ENCODE results near the gene TMEM52. TPM values are rescaled to one million over a fixed set of nuclear protein-coding genes. Genes with fewer than 3 reads are reported as not detected.

The TMEM52 gene
- total RNA-seq, 2 donors from 2014 or later, result 3.5 to 9.8 TPM

- no peak overlapping the region for H3K27ac ChIP-seq
- H3K4me1 ChIP-seq, result peaks cover 14% of the 10 kb centered on the region
- H3K36me3 ChIP-seq, result no peaks in the 10 kb centered on the region
- TF ChIP-seq CTCF (IDR thresholded peaks at IDR 0.05), result no peak
- H3K9ac ChIP-seq (ENCODE audit: low read depth in 2 of 2, low read length in 2 of 2), result no peak overlapping the region
- peak; percentile 81 for DNase-seq
- intact Hi-C loops (cut with DNase I), result no loop called here
- H3K9me3 ChIP-seq, result no peaks in the 10 kb centered on the region
- no peak overlapping the region for H3K4me3 ChIP-seq
- H3K27me3 ChIP-seq, result no peaks in the 10 kb centered on the region
Observed at GRCh38 chr1:1873186-1873585, 45.9 kb downstream of the TMEM52 start.

DNA sequence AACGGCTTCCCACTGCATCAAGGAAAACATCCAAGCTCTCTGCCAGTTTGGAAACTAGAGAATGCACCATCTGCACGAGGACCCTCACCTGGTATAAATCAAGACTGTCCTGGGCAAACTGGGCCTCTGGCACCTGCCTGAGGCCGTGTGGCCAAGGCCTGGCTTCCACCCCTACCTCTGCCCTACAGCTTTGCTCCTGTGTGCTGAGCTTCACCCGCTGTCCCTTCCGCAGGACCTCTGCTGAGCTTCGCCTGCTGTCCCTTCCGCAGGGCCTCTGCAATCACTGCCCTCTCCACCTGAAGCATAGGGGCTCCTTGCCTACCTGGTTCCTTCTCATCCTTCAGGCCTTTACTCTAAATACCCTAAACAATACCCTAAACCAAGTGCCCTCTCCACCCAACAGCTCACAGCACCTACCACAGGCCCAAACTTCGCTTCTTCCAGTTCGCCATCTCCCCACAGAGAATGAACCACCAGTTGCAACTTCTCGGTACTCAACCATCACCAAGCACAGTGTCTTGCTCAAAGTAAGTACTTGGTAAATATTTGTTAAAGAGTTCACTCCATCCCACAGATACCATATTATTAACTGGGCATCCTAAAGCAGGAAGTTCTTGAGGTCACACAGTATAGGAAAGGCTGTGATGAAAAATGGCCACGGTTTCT, 46.6 kb downstream of the TMEM52 start:
- intact Hi-C loops (cut with DNase I), result no loop called here
- Histone ChIP-seq H3K4me1 (peaks cover 14% of the 10 kb centered on the region), H3K9me3 (no peaks in the 10 kb centered on the region), H3K4me3 (no peak overlapping the region), H3K27ac (no peak overlapping the region), H3K36me3 (no peaks in the 10 kb centered on the region), H3K27me3 (no peaks in the 10 kb centered on the region), H3K9ac (ENCODE audit: low read depth in 2 of 2, low read length in 2 of 2) (no peak overlapping the region)
- DNase-seq, result no peak
- no peak for TF ChIP-seq CTCF (IDR thresholded peaks at IDR 0.05)

GRCh38 chr1:1869469-1869868, 49.6 kb downstream of the TMEM52 start:
- H3K4me3 ChIP-seq, result no peak overlapping the region
- no peak for DNase-seq
- no peaks in the 10 kb centered on the region for H3K9me3 ChIP-seq
- no peak overlapping the region for H3K9ac ChIP-seq (ENCODE audit: low read depth in 2 of 2, low read length in 2 of 2)
- H3K36me3 ChIP-seq, result no peaks in the 10 kb centered on the region
- no peaks in the 10 kb centered on the region for H3K27me3 ChIP-seq
- intact Hi-C loops (cut with DNase I), result no loop called here
- no peak overlapping the region for H3K27ac ChIP-seq
- H3K4me1 ChIP-seq, result peaks cover 9% of the 10 kb centered on the region
- no peak for TF ChIP-seq CTCF (IDR thresholded peaks at IDR 0.05)

Other genes with a start within 250 kb of the TMEM52 start
- 10 to 100 TPM; 41.5 to 57.8 TPM for gene SLC35E2B, start 226.5 kb downstream of the TMEM52 start, total RNA-seq
- 10 to 100 TPM; 52.2 to 58.5 TPM for gene CDK11A, start 194.9 kb downstream of the TMEM52 start, total RNA-seq
- 100 to 1,000 TPM; 122 to 146 TPM for gene NADK, start 140.8 kb downstream of the TMEM52 start, total RNA-seq
- gene GNB1, start 28.2 kb downstream of the TMEM52 start, total RNA-seq, result 100 to 1,000 TPM; 281 to 367 TPM
- under 1 TPM in 1 of 2 donors, not detected in 1; 0.17 TPM for gene CALML6, start 4.0 kb downstream of the TMEM52 start, total RNA-seq
- under 1 TPM; 0.10 to 0.16 TPM for gene CFAP74, start 84.5 kb upstream of the TMEM52 start, total RNA-seq
- gene GABRD, start 100.1 kb upstream of the TMEM52 start, total RNA-seq, result under 1 TPM; 0.15 to 0.21 TPM
- gene PRKCZ, start 131.1 kb upstream of the TMEM52 start, total RNA-seq, result 10 to 100 TPM; 50.4 to 72.2 TPM

All from colonic mucosa (tissue), 4 donors.